Measurements from ENCODE around the gene SAE1. TPM values are rescaled to one million over a fixed set of nuclear protein-coding genes. Genes with fewer than 3 reads are reported as not detected.
"Not testable (repeated sequence)": the region's sequence is repeated elsewhere in the genome, so short reads cannot be mapped to it uniquely, and the experiment has no call there.

Gene SAE1
- polyA plus RNA-seq, 3 donors, result 88.7 to 137 (median 127) TPM

- no peak for DNase-seq (ENCODE audit: extremely low read depth in 1 of 11, low read depth in 9 of 11, low spot score in 4 of 11)
Observed at GRCh38 chr19:47241919-47242577, 111.4 kb downstream of the SAE1 start.

GRCh38 chr19:47243364-47243775 lies 112.7 kb downstream of the SAE1 start:
- DNase-seq (ENCODE audit: extremely low read depth in 1 of 11, low read depth in 9 of 11, low spot score in 4 of 11), result no peak

GRCh38 chr19:47243776-47244547 lies 113.3 kb downstream of the SAE1 start:
- DNase-seq (ENCODE audit: extremely low read depth in 1 of 11, low read depth in 9 of 11, low spot score in 4 of 11), result peak in 8 of 11 donors; percentile 81 to 90 (median 86)

- DNase-seq (ENCODE audit: extremely low read depth in 1 of 11, low read depth in 9 of 11, low spot score in 4 of 11), result peak in 1 of 11 donors; percentile 66
Observed at GRCh38 chr19:47247308-47247990, 116.8 kb downstream of the SAE1 start.

GRCh38 chr19:47253016-47253415 lies 122.4 kb downstream of the SAE1 start:
- DNase-seq (ENCODE audit: extremely low read depth in 1 of 11, low read depth in 9 of 11, low spot score in 4 of 11), result not testable (repeated sequence)

- DNase-seq (ENCODE audit: extremely low read depth in 1 of 11, low read depth in 9 of 11, low spot score in 4 of 11), result no peak
Observed at GRCh38 chr19:47253467-47253881, 122.8 kb downstream of the SAE1 start.

GRCh38 chr19:47253970-47254369 lies 123.3 kb downstream of the SAE1 start:
- no peak for DNase-seq (ENCODE audit: extremely low read depth in 1 of 11, low read depth in 9 of 11, low spot score in 4 of 11)

- DNase-seq (ENCODE audit: extremely low read depth in 1 of 11, low read depth in 9 of 11, low spot score in 4 of 11), result peak; percentile 85 to 96 (median 94)
Observed at GRCh38 chr19:47255879-47256692, 125.5 kb downstream of the SAE1 start, which contains the start of gene CCDC9. TSS of gene CCDC9 (plus strand) at chr19:47256525. CDS start at chr19:47258401, 1,876 bp downstream.

- peak; percentile 96 to 100 (median 99) for DNase-seq (ENCODE audit: extremely low read depth in 1 of 11, low read depth in 9 of 11, low spot score in 4 of 11)
Observed at GRCh38 chr19:47256693-47257410, 126.2 kb downstream of the SAE1 start.

GRCh38 chr19:47257411-47258169 lies 127.0 kb downstream of the SAE1 start:
- no peak for DNase-seq (ENCODE audit: extremely low read depth in 1 of 11, low read depth in 9 of 11, low spot score in 4 of 11)

GRCh38 chr19:47258434-47258833 lies 127.8 kb downstream of the SAE1 start:
- no peak for DNase-seq (ENCODE audit: extremely low read depth in 1 of 11, low read depth in 9 of 11, low spot score in 4 of 11)

GRCh38 chr19:47258895-47259555 lies 128.4 kb downstream of the SAE1 start:
- DNase-seq (ENCODE audit: extremely low read depth in 1 of 11, low read depth in 9 of 11, low spot score in 4 of 11), result no peak

Other genes starting within 250 kb of the SAE1 start
- 1 to 10 TPM; 1.4 to 2.4 (median 2.0) TPM for gene NPAS1, start 111.0 kb upstream of the SAE1 start, polyA plus RNA-seq (ENCODE audit: insufficient read length in 3 of 3)
- gene TMEM160, start 82.2 kb upstream of the SAE1 start, polyA plus RNA-seq (ENCODE audit: insufficient read length in 3 of 3), result 10 to 100 TPM in 2 of 3 donors, 1 to 10 TPM in 1; 8.7 to 18.0 (median 13.3) TPM
- 10 to 100 TPM; 31.6 to 42.7 (median 42.0) TPM for gene ZC3H4, start 17.1 kb upstream of the SAE1 start, polyA plus RNA-seq (ENCODE audit: insufficient read length in 3 of 3)
- 1 to 10 TPM; 1.1 to 2.9 (median 2.1) TPM for gene BBC3, start 100.4 kb downstream of the SAE1 start, polyA plus RNA-seq (ENCODE audit: insufficient read length in 3 of 3)
- 10 to 100 TPM; 20.6 to 30.1 (median 25.0) TPM for gene CCDC9, start 125.7 kb downstream of the SAE1 start, polyA plus RNA-seq (ENCODE audit: insufficient read length in 3 of 3)
- gene INAFM1, start 144.1 kb downstream of the SAE1 start, polyA plus RNA-seq (ENCODE audit: insufficient read length in 3 of 3), result 10 to 100 TPM in 2 of 3 donors, 1 to 10 TPM in 1; 6.0 to 11.5 (median 10.7) TPM
- gene C5AR1, start 179.0 kb downstream of the SAE1 start, polyA plus RNA-seq (ENCODE audit: insufficient read length in 3 of 3), result 10 to 100 TPM in 1 of 3 donors, 1 to 10 TPM in 2; 3.4 to 10.6 (median 7.1) TPM
- under 1 TPM; 0.23 to 0.42 (median 0.29) TPM for gene C5AR2, start 201.3 kb downstream of the SAE1 start, polyA plus RNA-seq (ENCODE audit: insufficient read length in 3 of 3)
- gene DHX34, start 218.5 kb downstream of the SAE1 start, polyA plus RNA-seq (ENCODE audit: insufficient read length in 3 of 3), result 10 to 100 TPM; 10.1 to 18.9 (median 17.8) TPM